Karpas-422 (cell line): ENCODE data around the gene ECHDC1. TPM values are rescaled to one million over a fixed set of nuclear protein-coding genes. Genes with fewer than 3 reads are reported as not detected.

Source experiments
- DNase-seq: peaks from one replicate; pipeline ENCODE4 v3.0.0-alpha.2; 2015
- H2AFZ ChIP-seq: fragments of 200-600 bp; sonication (generic); 2 replicates; pipeline ENCODE4 v1.6.1; 2014; ENCODE audit warnings: antibody characterized with exemption, low read length, mixed read lengths
- H3K27ac ChIP-seq: fragments of 200-600 bp; sonication (generic); 2 replicates; pipeline ENCODE4 v1.5.1; 2014; ENCODE audit warnings: mild to moderate bottlenecking, low read length, moderate library complexity
- H3K27me3 ChIP-seq: fragments of 200-600 bp; sonication (generic); 2 replicates; pipeline ENCODE4 v1.6.1; 2014; ENCODE audit warnings: low read length, mixed read lengths
- H3K36me3 ChIP-seq: fragments of 200-600 bp; sonication (generic); 2 replicates; pipeline ENCODE4 v1.6.1; 2014; ENCODE audit warnings: low read length, mixed read lengths; ENCODE audit not compliant: insufficient read depth
- H3K4me1 ChIP-seq: fragments of 200-600 bp; sonication (generic); 2 replicates; pipeline ENCODE4 v1.6.1; 2014; ENCODE audit warnings: mild to moderate bottlenecking, low read length, mixed read lengths
- H3K4me2 ChIP-seq: fragments of 200-600 bp; sonication (generic); 2 replicates; pipeline ENCODE4 v1.6.1; 2014; ENCODE audit warnings: low read length, low read depth, mild to moderate bottlenecking; ENCODE audit not compliant: poor library complexity, severe bottlenecking
- H3K4me3 ChIP-seq: fragments of 200-600 bp; sonication (generic); 2 replicates; pipeline ENCODE4 v1.5.1; 2014; ENCODE audit warnings: mild to moderate bottlenecking, antibody characterized with exemption, low read length, mixed read lengths
- H3K79me2 ChIP-seq: fragments of 200-600 bp; sonication (generic); 2 replicates; pipeline ENCODE4 v1.6.1; 2014; ENCODE audit warnings: mild to moderate bottlenecking, low read length, mixed read lengths
- H3K9ac ChIP-seq: fragments of 200-600 bp; sonication (generic); 2 replicates; pipeline ENCODE4 v1.6.0; 2014; ENCODE audit warnings: low read length
- H3K9me2 ChIP-seq: fragments of 200-600 bp; sonication (generic), shearing (Covaris generic); replicated peaks from 2 replicates; pipeline ENCODE4 v1.6.0; 2014; ENCODE audit warnings: mild to moderate bottlenecking, low read length, moderate library complexity; ENCODE audit not compliant: insufficient read depth
- H3K9me3 ChIP-seq: fragments of 300-700, 200-600 bp; sonication (generic); 2 replicates; pipeline ENCODE4 v1.6.1; 2014; ENCODE audit warnings: low read length, mixed read lengths
- H4K20me1 ChIP-seq: fragments of 200-600 bp; sonication (generic); 2 replicates; pipeline ENCODE4 v1.6.1; 2014; ENCODE audit warnings: mild to moderate bottlenecking, antibody characterized with exemption, low read length, low read depth; ENCODE audit not compliant: insufficient read depth
- total RNA-seq: library from RNA; depleted of rRNA; stranded (reverse); fragments of >200 nt; shearing (Covaris generic); gene quantifications from 2 replicates; pipeline ENCODE4 v1.2.3, GENCODE V29; 2014; ENCODE audit warnings: low replicate concordance

Gene ECHDC1
- total RNA-seq, 1 experiment from 2014 or later: 111 TPM

GRCh38 chr6:127382413-127382812, 39.0 kb upstream of the ECHDC1 start:
- Histone ChIP-seq H3K27me3 (no peaks in the 10 kb centered on the region), H3K79me2 (no peaks in the 10 kb centered on the region), H3K36me3 (no peaks in the 10 kb centered on the region), H3K4me2 (no peak overlapping the region), H3K4me3 (no peak overlapping the region), H4K20me1 (no peaks in the 10 kb centered on the region), H2AFZ (no peak overlapping the region), H3K9me3 (no peaks in the 10 kb centered on the region), H3K9me2 (no peaks in the 10 kb centered on the region), H3K9ac (no peak overlapping the region), H3K27ac (no peak overlapping the region), H3K4me1 (no peaks in the 10 kb centered on the region)
- no peak for DNase-seq

- no peak overlapping the region for H3K4me3 ChIP-seq
- H3K4me2 ChIP-seq: no peak overlapping the region
- H3K27ac ChIP-seq: no peak overlapping the region
- no peaks in the 10 kb centered on the region for H3K36me3 ChIP-seq
- no peaks in the 10 kb centered on the region for H3K9me3 ChIP-seq
- H3K27me3 ChIP-seq: no peaks in the 10 kb centered on the region
- no peak overlapping the region for H2AFZ ChIP-seq
- H4K20me1 ChIP-seq: no peaks in the 10 kb centered on the region
- H3K9ac ChIP-seq: no peak overlapping the region
- H3K4me1 ChIP-seq: no peaks in the 10 kb centered on the region
- DNase-seq: no peak
- H3K9me2 ChIP-seq: no peaks in the 10 kb centered on the region
- no peaks in the 10 kb centered on the region for H3K79me2 ChIP-seq
These were observed 38.0 kb upstream of the ECHDC1 start for GRCh38 chr6:127381384-127381783.

DNA sequence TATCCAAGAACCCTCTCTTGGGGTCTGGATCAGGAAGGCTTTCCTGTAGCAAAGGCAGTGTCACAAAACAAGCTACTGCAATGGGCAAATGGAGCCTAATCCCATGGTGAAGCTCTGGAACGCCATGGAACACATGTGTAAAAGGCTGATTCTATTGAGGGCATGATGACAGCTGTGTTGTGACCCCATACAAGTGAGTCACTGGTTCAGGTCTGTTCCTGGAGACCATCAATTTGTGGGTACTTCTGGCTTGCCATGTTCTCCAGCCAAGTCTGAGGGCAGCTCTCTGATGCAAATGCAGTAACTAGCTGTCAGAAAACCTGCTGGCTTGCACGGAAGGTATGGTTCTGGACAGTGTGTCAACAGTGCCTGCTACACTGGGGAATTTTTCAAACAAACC, 33.3 kb upstream of the ECHDC1 start:
- no peaks in the 10 kb centered on the region for H3K9me2 ChIP-seq
- H3K27me3 ChIP-seq: no peaks in the 10 kb centered on the region
- no peaks in the 10 kb centered on the region for H4K20me1 ChIP-seq
- H3K4me1 ChIP-seq: no peaks in the 10 kb centered on the region
- DNase-seq: no peak
- no peak overlapping the region for H3K4me2 ChIP-seq
- no peak overlapping the region for H3K4me3 ChIP-seq
- H3K27ac ChIP-seq: no peak overlapping the region
- H2AFZ ChIP-seq: no peak overlapping the region
- H3K36me3 ChIP-seq: no peaks in the 10 kb centered on the region
- H3K79me2 ChIP-seq: no peaks in the 10 kb centered on the region
- H3K9ac ChIP-seq: no peak overlapping the region
- no peaks in the 10 kb centered on the region for H3K9me3 ChIP-seq

- Histone ChIP-seq H3K36me3 (no peaks in the 10 kb centered on the region), H3K4me1 (no peaks in the 10 kb centered on the region), H3K27me3 (no peaks in the 10 kb centered on the region), H3K79me2 (no peaks in the 10 kb centered on the region), H3K9ac (no peak overlapping the region), H3K9me2 (no peaks in the 10 kb centered on the region), H3K4me2 (no peak overlapping the region), H3K4me3 (no peak overlapping the region), H3K27ac (no peak overlapping the region), H2AFZ (no peak overlapping the region), H4K20me1 (no peaks in the 10 kb centered on the region), H3K9me3 (no peaks in the 10 kb centered on the region)
- no peak for DNase-seq
These were observed 23.6 kb upstream of the ECHDC1 start for GRCh38 chr6:127367023-127367375.

DNA sequence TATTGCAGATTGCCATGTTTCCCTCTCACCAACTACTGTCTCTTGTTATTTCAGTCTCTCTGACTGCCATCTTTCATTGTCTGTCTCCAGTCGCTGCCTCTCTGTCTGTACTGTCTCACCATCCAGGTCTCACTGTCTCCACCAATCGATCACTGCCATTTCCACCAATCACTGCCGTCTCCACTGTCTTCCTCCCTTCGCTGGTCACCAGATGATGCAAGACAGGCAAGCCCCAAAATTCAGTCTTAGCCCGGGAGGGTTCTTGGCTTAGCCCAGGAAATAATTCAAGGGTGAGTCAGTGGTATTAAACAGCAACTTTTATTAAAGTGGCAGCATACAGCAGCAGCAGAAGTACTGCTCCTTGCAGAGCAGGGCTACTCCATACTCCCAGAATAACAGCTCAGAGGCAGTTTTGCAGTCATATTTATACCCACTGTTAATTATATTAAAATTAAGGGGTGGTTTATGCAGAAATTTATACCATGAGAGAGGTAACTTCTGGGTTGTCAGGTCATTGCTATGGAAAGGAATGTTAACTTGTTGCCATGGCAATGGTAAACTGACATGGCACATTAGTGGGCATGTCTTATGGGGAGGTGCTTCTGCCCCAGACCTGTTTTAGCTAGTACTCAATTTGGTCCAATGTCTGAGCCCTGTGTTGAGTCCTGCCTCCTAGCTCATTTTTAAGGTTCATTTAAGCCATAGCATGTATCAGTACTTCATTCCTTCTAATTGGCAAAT, 23.0 kb upstream of the ECHDC1 start:
- H3K9ac ChIP-seq: no peak overlapping the region
- H3K4me2 ChIP-seq: no peak overlapping the region
- H3K27me3 ChIP-seq: no peaks in the 10 kb centered on the region
- no peaks in the 10 kb centered on the region for H3K9me3 ChIP-seq
- no peaks in the 10 kb centered on the region for H3K79me2 ChIP-seq
- no peaks in the 10 kb centered on the region for H3K4me1 ChIP-seq
- no peaks in the 10 kb centered on the region for H4K20me1 ChIP-seq
- H2AFZ ChIP-seq: no peak overlapping the region
- H3K4me3 ChIP-seq: no peak overlapping the region
- H3K36me3 ChIP-seq: no peaks in the 10 kb centered on the region
- DNase-seq: no peak
- H3K27ac ChIP-seq: no peak overlapping the region
- no peaks in the 10 kb centered on the region for H3K9me2 ChIP-seq

DNA sequence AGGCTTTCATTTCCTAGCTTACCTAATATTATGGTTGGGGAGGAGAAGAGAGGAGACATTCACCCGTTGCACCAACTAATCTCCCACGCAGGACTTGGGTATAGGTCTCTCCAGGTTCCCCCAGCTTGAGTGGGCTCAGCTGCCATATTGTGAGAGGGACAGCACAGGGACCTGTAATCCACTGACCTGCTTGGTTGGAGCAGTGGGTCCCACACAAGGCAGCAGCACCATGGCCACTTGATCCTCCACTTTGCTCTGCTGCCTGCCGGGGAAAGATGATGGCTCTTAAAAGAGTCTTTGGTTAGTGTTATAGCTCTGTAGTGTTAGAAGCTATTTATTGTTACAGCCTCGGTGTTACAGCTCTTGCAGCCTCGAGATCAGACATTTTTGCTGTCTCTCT, 22.5 kb upstream of the ECHDC1 start:
- no peaks in the 10 kb centered on the region for H3K27me3 ChIP-seq
- H3K4me3 ChIP-seq: no peak overlapping the region
- no peaks in the 10 kb centered on the region for H3K79me2 ChIP-seq
- H3K27ac ChIP-seq: no peak overlapping the region
- no peak for DNase-seq
- no peaks in the 10 kb centered on the region for H3K4me1 ChIP-seq
- H2AFZ ChIP-seq: no peak overlapping the region
- no peaks in the 10 kb centered on the region for H3K9me2 ChIP-seq
- H3K4me2 ChIP-seq: no peak overlapping the region
- H3K36me3 ChIP-seq: no peaks in the 10 kb centered on the region
- no peak overlapping the region for H3K9ac ChIP-seq
- H4K20me1 ChIP-seq: no peaks in the 10 kb centered on the region
- H3K9me3 ChIP-seq: no peaks in the 10 kb centered on the region

- Histone ChIP-seq H3K4me3 (no peak overlapping the region), H3K9me2 (no peaks in the 10 kb centered on the region), H3K27ac (no peak overlapping the region), H2AFZ (no peak overlapping the region), H3K36me3 (no peaks in the 10 kb centered on the region), H3K27me3 (no peaks in the 10 kb centered on the region), H3K9ac (no peak overlapping the region), H3K4me2 (peak overlapping the region; percentile 40), H3K4me1 (peaks cover 8% of the 10 kb centered on the region), H3K9me3 (no peaks in the 10 kb centered on the region), H3K79me2 (no peaks in the 10 kb centered on the region), H4K20me1 (no peaks in the 10 kb centered on the region)
- peak; percentile 58 for DNase-seq
These were observed 9.1 kb upstream of the ECHDC1 start for GRCh38 chr6:127352524-127352923.

DNA sequence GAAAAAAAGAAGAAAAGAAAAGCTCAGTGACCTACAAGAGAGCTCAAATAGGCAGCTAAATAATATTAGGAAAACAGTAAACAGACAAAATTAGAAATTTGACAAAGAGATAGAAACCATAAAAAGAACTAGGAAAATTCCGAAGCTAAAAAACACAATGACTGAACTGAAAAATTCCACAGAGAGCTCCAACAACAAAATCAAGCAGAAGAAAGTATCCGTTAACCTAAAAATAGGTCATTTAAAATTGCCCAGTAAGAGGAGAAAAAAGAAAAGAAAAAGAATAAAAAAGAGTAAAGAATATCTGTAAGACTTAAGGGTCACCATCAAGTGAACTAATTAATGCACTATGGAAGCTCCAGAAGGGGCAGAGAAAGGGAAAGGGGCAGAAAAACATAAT, 6.6 kb upstream of the ECHDC1 start:
- Histone ChIP-seq H3K79me2 (0 out of 2 replicates have a peak, but pooled peaks cover 6% of the 10 kb centered on the region), H2AFZ (no peak overlapping the region), H3K4me2 (no peak overlapping the region), H3K9ac (no peak overlapping the region), H3K27me3 (no peaks in the 10 kb centered on the region), H3K27ac (no peak overlapping the region), H3K9me3 (no peaks in the 10 kb centered on the region), H3K4me3 (no peak overlapping the region), H3K4me1 (peaks cover 8% of the 10 kb centered on the region), H3K9me2 (no peaks in the 10 kb centered on the region), H4K20me1 (no peaks in the 10 kb centered on the region), H3K36me3 (no peaks in the 10 kb centered on the region)
- DNase-seq: no peak
